Measurements from ENCODE around the gene FHAD1. TPM values are rescaled to one million over a fixed set of nuclear protein-coding genes. Genes with fewer than 3 reads are reported as not detected.

The FHAD1 gene
- total and polyA plus RNA-seq, 2 donors (not counting 3 experiments of a cell fraction or from before 2014, with no cell fraction given), result 0.04 to 0.69 TPM

DNA sequence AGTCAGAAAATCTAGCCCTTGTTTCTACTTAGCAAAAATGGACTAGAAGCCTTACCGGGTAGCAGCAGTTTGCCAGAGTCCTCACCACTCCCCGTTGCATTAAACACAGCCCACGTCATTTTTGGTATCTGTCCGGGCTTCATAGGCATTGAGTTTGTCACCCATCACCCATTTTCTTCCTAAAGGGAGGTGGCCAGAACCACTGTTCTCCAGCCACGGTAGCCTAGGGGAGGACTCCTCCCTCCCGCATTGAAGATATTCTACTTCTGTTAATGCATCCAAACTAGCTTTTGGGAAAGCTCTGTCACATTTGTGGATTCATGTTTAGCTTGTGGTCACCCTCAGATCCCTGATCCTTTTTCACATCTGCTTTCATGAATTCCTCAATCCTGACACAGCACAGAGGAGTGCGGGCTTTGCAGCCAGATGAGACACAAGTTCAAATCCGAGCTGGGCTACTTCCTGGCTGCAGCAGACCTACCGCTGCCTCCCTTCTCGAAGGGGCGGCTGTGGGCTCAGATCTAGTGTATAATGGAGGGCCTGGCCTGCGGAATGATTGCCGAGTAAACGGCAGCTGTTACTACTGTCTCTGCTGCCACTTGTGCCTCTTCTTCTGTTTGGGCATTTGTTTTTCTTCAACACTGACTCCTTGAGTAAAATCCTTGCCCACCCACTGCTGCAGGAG, 99.5 kb downstream of the FHAD1 start:
- no peaks in the 10 kb centered on the region for H3K27me3 ChIP-seq (ENCODE audit: control insufficient read depth in 2 of 2, insufficient read depth in 2 of 2, low read length in 2 of 2)
- H3K27ac ChIP-seq (ENCODE audit: insufficient read depth, low read depth, low read length), result no peak overlapping the region
- no peaks in the 10 kb centered on the region for H3K79me2 ChIP-seq (ENCODE audit: control insufficient read depth, insufficient read depth, low read length)
- ChIA-PET CTCF (no interaction called here), POLR2A (no interaction called here)
- dilution Hi-C loops (cut with MboI; ENCODE audit: extremely low pct_ligation_motif_present, low sequenced_read_pairs), result no loop called here
- H2AFZ ChIP-seq (ENCODE audit: low read depth, low read length), result no peak overlapping the region
- H3K9me3 ChIP-seq (replicated peaks; ENCODE audit: control insufficient read depth, insufficient read depth, low read length), result no peaks in the 10 kb centered on the region
- DNase-seq (ENCODE audit: low read depth, low spot score) (no peak), FAIRE-seq (no peak)
- H3K4me3 ChIP-seq (replicated peaks in 1 of 3; ENCODE audit: insufficient read depth in 1 of 3, low read depth in 1 of 3, low read length in 3 of 3), result no peak overlapping the region
- TF ChIP-seq JUN (IDR thresholded peaks at IDR 0.05; ENCODE audit: borderline replicate concordance, insufficient read depth, insufficient read length, low read depth) (no peak), POLR2A (IDR thresholded peaks at IDR 0.05; ENCODE audit: low read depth, low read length) (no peak), GATA2 (IDR thresholded peaks at IDR 0.05; ENCODE audit: insufficient read depth, insufficient read length, low read depth, low read length) (no peak), POLR2AphosphoS5 (IDR thresholded peaks at IDR 0.05; ENCODE audit: insufficient read depth, low read depth, low read length) (no peak), MYC (IDR thresholded peaks at IDR 0.05; ENCODE audit: low read depth, low read length) (no peak), CTCF (IDR thresholded peaks at IDR 0.05; ENCODE audit: extremely low read depth in 1 of 2, insufficient read depth in 1 of 2, low read depth in 1 of 2, low read length in 2 of 2) (no peak), EZH2 (IDR thresholded peaks at IDR 0.05; ENCODE audit: borderline replicate concordance, low read depth, low read length, severe bottlenecking) (no peak), MAX (IDR thresholded peaks at IDR 0.05; ENCODE audit: insufficient read depth, insufficient read length) (no peak), FOS (IDR thresholded peaks at IDR 0.05; ENCODE audit: borderline replicate concordance, insufficient read depth, low read length) (no peak)
- H3K9me1 ChIP-seq (replicated peaks; ENCODE audit: control insufficient read depth, extremely low read depth, insufficient read depth, low read length), result no peaks in the 10 kb centered on the region
- no peak overlapping the region for H3K4me2 ChIP-seq (ENCODE audit: insufficient read depth, low read length)
- BruUV-seq (replicated peaks), result no TSS peak
- peaks cover 14% of the 10 kb centered on the region for H3K4me1 ChIP-seq (ENCODE audit: control insufficient read depth, extremely low read depth, insufficient read depth, low read length)
- intact Hi-C loops (cut with micrococcal nuclease), result no loop called here
- no peaks in the 10 kb centered on the region for H4K20me1 ChIP-seq (replicated peaks; ENCODE audit: control insufficient read depth, extremely low read depth, insufficient read depth, low read length)
- no peaks in the 10 kb centered on the region for H3K36me3 ChIP-seq (ENCODE audit: control insufficient read depth in 2 of 2, extremely low read depth in 1 of 2, insufficient read depth in 2 of 2, low read length in 2 of 2)
- no peak overlapping the region for H3K9ac ChIP-seq (replicated peaks; ENCODE audit: extremely low read depth, insufficient read depth, low read length)

Data from endothelial cell of umbilical vein (primary cell).